BJ (cell line): ENCODE data around the gene CNNM2. TPM values are rescaled to one million over a fixed set of nuclear protein-coding genes. Genes with fewer than 3 reads are reported as not detected.

Source experiments
- CTCF ChIA-PET: fragments of 350-600 bp; formaldehyde crosslinking; extraction: SDS; loops from one replicate; lab custom pipeline; 2021; ENCODE audit warnings: antibody characterized with exemption, inconsistent platforms; lab: Yijun Ruan, JAX
- POLR2A ChIA-PET: fragments of 300-600 bp; sonication (Branson Sonifier 250); formaldehyde crosslinking; extraction: SDS; loops from one replicate; lab custom pipeline; 2021; ENCODE audit warnings: antibody characterized with exemption; lab: Charles Lee
- DNase-seq: peaks from one replicate; pipeline ENCODE4 v3.0.0-alpha.2; 2011; ENCODE audit warnings: low read depth
- H3K27me3 ChIP-seq: 2 replicates; pipeline ENCODE4 v1.6.0; 2011; ENCODE audit warnings: low read length; ENCODE audit not compliant: control insufficient read depth, insufficient read depth
- H3K36me3 ChIP-seq: 2 replicates; pipeline ENCODE4 v1.5.1; 2011; ENCODE audit warnings: low read length; ENCODE audit not compliant: control insufficient read depth, insufficient read depth
- H3K4me3 ChIP-seq: 2 replicates; pipeline ENCODE4 v1.5.1; 2011; ENCODE audit warnings: low read depth, mild to moderate bottlenecking, control low read depth, low read length
- CTCF ChIP-seq: IDR thresholded peaks from 2 replicates; pipeline ENCODE4 v1.5.1; 2011; ENCODE audit warnings: low read depth, mild to moderate bottlenecking, control low read depth, inconsistent platforms, low read length, moderate library complexity; ENCODE audit not compliant: insufficient read depth
- polyA plus RNA-seq: library from polyadenylated mRNA; depleted of rRNA; stranded (reverse); fragments of >200 nt; gene quantifications from 2 replicates; pipeline ENCODE4 v1.2.3, GENCODE V29; 2011

Gene CNNM2
- polyA plus RNA-seq, 1 experiment = 3.7 TPM

DNA sequence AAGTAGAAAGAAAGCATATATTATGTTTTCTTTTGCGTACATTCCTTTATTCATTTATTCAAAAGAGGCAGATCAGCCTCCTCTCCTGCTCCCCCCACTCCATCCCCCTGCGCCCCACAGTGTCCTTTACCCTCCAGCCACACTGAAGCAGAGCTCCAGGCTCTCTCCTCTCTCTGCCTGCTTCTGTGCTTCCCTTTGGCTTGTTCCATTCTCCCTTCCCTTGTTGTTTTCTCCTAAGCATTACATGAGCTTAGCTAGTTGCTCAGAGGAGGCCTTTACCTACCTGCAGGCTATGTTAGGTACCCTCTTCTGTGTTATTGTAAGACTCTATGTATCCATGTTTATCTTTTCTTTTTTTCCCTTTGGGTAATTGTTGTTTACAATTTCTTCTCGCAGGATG is 27.4 kb downstream of the CNNM2 start:
- CTCF ChIA-PET = interaction anchor here (0.8 to 1.7 kb wide), 3 partner anchors 9 to 119 kb away, joined by 3 to 5 read pairs (median 3); no protein-coding TSS in a partner anchor
- Histone ChIP-seq H3K36me3 (no peaks in the 10 kb centered on the region), H3K27me3 (peaks cover 1% of the 10 kb centered on the region; the same call in 1 of the 2 replicates), H3K4me3 (no peak overlapping the region)
- TF ChIP-seq CTCF = no peak
- no peak for DNase-seq
- POLR2A ChIA-PET = no interaction called here

DNA sequence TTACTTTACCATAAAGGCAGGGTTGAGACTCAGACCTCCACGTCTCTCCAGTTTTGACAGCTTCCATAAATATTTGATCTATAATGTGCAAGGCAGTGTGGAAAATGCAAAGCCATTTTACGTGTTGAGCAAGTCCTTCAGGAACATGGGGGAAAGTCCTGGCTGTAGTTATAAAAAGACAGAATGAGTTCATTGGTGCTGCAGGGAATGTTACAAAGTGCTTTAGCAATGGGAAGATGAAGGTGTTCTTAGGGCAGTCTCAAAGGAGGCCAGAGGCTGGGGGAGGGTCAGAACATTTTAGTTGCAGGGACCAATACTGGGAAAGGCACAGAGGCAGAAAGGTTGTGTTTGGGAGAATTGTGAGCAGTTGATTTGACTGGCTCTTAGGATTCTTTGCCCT is 27.9 kb downstream of the CNNM2 start:
- no peaks in the 10 kb centered on the region for H3K36me3 ChIP-seq
- H3K27me3 ChIP-seq = peaks cover 1% of the 10 kb centered on the region; the same call in 1 of the 2 replicates
- no peak for DNase-seq
- H3K4me3 ChIP-seq = no peak overlapping the region
- POLR2A ChIA-PET = no interaction called here
- CTCF ChIA-PET = interaction anchor here (0.8 to 1.7 kb wide), 3 partner anchors 9 to 118 kb away, joined by 3 to 5 read pairs (median 3); no protein-coding TSS in a partner anchor
- TF ChIP-seq CTCF = no peak

DNA sequence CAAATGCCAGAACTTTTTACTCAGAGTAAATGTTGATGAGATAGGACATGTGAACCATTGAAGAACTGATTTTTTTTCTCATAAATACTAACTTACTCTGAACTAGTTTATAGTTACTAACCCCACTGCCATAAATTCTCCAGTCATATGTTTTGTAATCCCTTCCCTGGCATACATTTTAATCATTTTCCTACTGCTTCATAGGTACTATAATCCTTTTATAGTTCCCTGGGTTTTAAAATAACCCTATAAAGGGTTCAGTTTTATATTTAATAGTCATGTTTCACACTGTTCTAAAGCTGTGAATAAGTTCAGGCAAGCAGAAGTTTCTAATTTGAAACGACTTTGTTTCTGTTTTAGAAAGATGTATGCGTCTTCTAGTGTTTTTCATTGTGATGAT is 28.9 kb downstream of the CNNM2 start:
- Histone ChIP-seq H3K36me3 (no peaks in the 10 kb centered on the region), H3K4me3 (no peak overlapping the region), H3K27me3 (peaks cover 1% of the 10 kb centered on the region; the same call in 1 of the 2 replicates)
- CTCF ChIA-PET = interaction anchor here (1.7 kb wide), 1 partner anchor 8 kb away, joined by 5 read pairs; no protein-coding TSS in a partner anchor
- no peak for TF ChIP-seq CTCF
- no peak for DNase-seq
- POLR2A ChIA-PET = no interaction called here

GRCh38 chr10:102948176-102948575 is 30.1 kb downstream of the CNNM2 start:
- TF ChIP-seq CTCF = no peak
- DNase-seq = no peak
- Histone ChIP-seq H3K27me3 (peaks cover 1% of the 10 kb centered on the region; the same call in 1 of the 2 replicates), H3K36me3 (no peaks in the 10 kb centered on the region), H3K4me3 (no peak overlapping the region)
- ChIA-PET CTCF (no interaction called here), POLR2A (no interaction called here)

GRCh38 chr10:102948786-102949185 is 30.7 kb downstream of the CNNM2 start:
- DNase-seq = no peak
- ChIA-PET CTCF (no interaction called here), POLR2A (no interaction called here)
- TF ChIP-seq CTCF = no peak
- no peak overlapping the region for H3K4me3 ChIP-seq
- H3K27me3 ChIP-seq = peaks cover 1% of the 10 kb centered on the region; the same call in 1 of the 2 replicates
- no peaks in the 10 kb centered on the region for H3K36me3 ChIP-seq
